OCI-LY7 (cell line): ENCODE data around the gene SERPINH1.

Experiments used
- CTCF ChIP-seq: fragments of 200-600 bp; sonication (generic); conservative IDR thresholded peaks from 2 replicates; pipeline ENCODE4 v1.5.1; 2014; ENCODE audit warnings: mild to moderate bottlenecking, antibody characterized with exemption, low read length, moderate library complexity, mixed read lengths
- EZH2phosphoT487 ChIP-seq: fragments of 200-600 bp; sonication (generic); IDR thresholded peaks from 2 replicates; pipeline ENCODE4 v1.6.1; 2018; ENCODE audit warnings: low read depth, borderline replicate concordance, mild to moderate bottlenecking, mixed run types, antibody characterized with exemption, low read length, moderate library complexity, mixed read lengths

- TF ChIP-seq CTCF: no peak
- no peak for TF ChIP-seq EZH2phosphoT487
Observed at GRCh38 chr11:75524665-75525432, 37.2 kb upstream of the SERPINH1 start.
